IMR-90 (cell line): ENCODE measurements around the gene SERPINB1.

Experiments
- BHLHE40 ChIP-seq: fragments of 150-350 bp; IDR thresholded peaks from 2 replicates; pipeline ENCODE4 v1.6.1; 2016; ENCODE audit warnings: mild to moderate bottlenecking, low read depth, low read length
- MAZ ChIP-seq: IDR thresholded peaks from 2 replicates; pipeline ENCODE4 v1.6.1; 2012; ENCODE audit warnings: low read depth, mild to moderate bottlenecking, low read length, improper control_type of control experiment, moderate library complexity, borderline replicate concordance
- RFX5 ChIP-seq: IDR thresholded peaks from 2 replicates; pipeline ENCODE4 v1.8.0; 2012; ENCODE audit warnings: low read depth, mild to moderate bottlenecking, low read length, moderate library complexity
- TF ChIP-seq, protein P1 (sequence below): conservative IDR thresholded peaks from 2 replicates; pipeline ENCODE4 v1.5.1; 2012; ENCODE audit warnings: mild to moderate bottlenecking, low read depth, low read length, improper control_type of control experiment

GRCh38 chr6:2854396-2854982 is 12.8 kb upstream of the SERPINB1 start:
- TF ChIP-seq BHLHE40 (no peak), RFX5 (no peak), MAZ (no peak)
- TF ChIP-seq, protein P1, sequence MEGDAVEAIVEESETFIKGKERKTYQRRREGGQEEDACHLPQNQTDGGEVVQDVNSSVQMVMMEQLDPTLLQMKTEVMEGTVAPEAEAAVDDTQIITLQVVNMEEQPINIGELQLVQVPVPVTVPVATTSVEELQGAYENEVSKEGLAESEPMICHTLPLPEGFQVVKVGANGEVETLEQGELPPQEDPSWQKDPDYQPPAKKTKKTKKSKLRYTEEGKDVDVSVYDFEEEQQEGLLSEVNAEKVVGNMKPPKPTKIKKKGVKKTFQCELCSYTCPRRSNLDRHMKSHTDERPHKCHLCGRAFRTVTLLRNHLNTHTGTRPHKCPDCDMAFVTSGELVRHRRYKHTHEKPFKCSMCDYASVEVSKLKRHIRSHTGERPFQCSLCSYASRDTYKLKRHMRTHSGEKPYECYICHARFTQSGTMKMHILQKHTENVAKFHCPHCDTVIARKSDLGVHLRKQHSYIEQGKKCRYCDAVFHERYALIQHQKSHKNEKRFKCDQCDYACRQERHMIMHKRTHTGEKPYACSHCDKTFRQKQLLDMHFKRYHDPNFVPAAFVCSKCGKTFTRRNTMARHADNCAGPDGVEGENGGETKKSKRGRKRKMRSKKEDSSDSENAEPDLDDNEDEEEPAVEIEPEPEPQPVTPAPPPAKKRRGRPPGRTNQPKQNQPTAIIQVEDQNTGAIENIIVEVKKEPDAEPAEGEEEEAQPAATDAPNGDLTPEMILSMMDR = no peak
